Measurements from ENCODE around the gene G3BP2.
"Not testable (repeated sequence)": the region's sequence is repeated elsewhere in the genome, so short reads cannot be mapped to it uniquely, and the experiment has no call there.

The G3BP2 gene

DNA sequence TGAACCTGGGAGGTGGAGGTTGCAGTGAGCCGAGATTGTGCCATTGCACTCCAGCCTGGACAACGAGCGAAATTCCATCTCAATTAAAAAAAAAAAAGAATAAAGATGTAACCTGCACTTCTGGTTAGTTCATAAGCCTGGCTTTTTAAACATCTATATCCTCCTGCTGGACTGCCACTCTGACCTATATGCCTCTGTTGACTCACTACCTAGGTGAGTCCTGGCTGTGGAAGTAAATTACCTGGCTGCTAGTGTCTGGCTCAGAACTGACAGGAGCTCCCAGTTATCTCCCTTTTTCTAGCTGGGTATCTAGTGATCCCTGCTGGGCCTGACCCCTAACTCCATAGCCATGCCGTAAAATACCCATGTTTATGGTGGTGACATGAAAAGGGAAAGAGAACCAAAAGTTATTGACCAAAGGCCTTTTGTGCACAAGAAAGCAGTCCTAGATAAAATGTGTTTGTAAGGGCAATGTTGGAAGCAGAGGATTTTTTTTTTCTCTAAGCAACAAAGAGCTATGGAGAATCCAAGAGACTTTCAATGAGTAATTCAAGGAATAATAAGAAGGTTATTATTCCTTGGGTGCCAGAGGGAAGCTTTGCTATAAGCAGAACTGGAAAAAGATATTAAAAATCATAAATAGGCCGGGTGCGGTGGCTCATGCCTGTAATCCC, 10.4 kb upstream of the G3BP2 start:
- no peak for DNase-seq

DNA sequence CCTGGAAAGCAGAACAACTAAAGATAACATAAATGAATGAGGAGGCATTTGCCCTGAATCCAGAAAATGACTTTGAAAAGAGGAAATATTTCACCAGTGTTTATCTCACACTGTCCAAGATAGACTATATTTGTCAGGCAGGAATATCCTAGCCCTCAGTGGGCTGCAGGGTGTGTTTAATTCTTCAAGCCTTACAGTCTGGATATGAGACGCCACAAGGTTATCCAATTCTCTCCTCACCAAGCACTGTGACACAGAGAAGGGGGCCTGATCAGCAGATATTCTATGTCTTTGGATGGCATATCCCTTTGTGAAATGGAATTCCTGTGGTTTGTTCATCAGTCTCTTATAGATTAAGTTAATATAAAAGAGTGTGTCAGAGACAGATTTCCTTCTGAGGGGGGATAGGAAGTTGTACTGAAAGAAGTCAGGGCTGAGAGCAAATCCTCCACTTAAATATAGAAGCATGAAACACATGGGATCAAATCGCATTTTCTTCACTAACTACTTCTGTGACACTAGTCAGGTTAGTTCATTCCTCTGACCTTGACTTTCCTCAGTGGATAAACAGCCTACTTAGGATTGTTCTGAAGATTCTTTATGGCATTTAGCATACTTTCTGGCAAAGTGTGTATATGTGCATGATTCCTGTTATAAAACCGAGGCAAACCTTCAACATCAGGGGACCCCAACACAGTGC, 6.8 kb upstream of the G3BP2 start:
- no peak for DNase-seq

- DNase-seq: no peak
Observed at GRCh38 chr4:75678965-75679364, 5.8 kb upstream of the G3BP2 start.

DNA sequence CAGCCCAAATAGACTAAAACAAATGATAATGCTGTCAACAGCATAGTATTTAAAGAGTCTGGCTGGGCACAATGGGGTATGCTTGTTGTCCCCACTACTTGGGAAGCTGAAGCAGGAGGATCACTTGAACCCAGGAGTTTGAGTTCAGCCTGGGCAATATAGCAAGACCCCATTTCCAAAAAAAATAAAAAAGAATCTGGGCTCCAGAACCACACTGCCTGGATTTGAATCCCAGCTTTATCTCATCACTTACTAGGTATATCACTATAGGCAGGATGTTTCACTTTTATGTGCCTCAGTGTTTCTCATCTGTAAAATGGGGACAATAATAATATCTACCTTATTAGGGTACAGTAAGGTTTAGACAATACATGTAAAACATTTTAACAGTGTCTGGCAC, 5.3 kb upstream of the G3BP2 start:
- DNase-seq: no peak

DNA sequence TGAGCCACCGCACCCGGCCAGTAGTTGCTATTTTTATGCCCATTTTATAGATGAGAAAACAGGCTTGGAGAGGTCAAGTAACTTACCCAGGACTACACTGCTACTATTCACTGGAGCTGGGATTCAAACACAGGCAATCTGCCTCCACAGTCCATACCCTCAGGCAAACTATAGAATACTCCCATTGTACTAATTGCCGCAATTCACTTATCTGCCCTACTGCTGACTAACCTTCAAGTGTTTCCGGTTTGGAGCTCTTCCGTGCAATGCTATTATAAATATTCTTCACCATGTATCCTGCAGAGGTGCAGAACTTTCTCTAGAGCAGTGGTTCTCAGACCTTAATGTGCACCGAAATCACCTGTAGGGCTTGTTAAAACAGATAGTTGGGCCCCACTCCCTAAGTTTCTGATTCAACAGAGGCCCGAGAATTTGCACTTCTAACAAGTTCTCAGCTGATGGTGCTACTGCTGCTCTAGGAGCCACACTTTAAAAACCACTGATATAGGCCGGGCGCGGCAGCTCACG, 1.9 kb upstream of the G3BP2 start:
- no peak for DNase-seq

- DNase-seq: no peak
Observed at GRCh38 chr4:75673959-75674328, 733 bp upstream of the G3BP2 start.

GRCh38 chr4:75672461-75673026, 667 bp downstream of the G3BP2 start:
- DNase-seq: peak; percentile 68

GRCh38 chr4:75671802-75672421, 1.3 kb downstream of the G3BP2 start:
- no peak for DNase-seq

- no peak for DNase-seq
Observed at GRCh38 chr4:75668596-75668995, 4.6 kb downstream of the G3BP2 start.

DNA sequence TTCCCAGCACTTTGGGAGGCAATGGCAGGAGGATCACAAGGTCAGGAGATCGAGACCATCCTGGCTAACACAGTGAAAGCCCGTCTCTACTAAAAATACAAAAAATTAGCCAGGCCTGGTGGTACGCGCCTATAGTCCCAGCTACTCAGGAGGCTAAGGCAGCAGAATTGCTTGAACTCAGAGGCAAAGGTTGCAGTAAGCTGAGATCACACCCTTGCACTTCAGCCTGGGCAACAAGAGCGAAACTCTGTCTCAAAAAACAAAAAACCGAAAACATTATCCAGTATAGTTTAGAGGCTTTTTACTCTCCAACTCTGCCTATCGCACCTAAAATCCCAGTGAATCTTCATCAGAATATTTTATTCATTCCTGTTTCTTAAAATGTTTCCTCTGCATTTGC, 5.6 kb downstream of the G3BP2 start:
- DNase-seq: not testable (repeated sequence)

DNA sequence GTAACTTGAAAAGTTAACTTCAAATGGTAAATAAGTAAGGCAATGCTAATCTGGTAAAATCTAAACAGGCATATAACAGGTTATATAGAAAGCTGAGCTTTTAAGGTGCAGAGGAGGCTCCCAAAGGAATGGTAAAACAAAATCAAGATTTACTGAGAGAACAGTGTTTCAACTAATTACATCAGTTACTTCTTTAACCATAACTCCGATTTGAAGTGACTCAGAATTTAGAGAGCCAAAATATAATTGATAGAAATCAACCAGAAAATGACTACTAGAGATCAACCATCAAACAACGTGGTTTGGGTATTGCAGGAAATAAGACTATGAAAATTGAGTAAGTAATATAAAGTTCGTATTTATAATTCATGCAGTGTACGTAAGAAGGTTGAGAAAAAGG, 6.9 kb downstream of the G3BP2 start:
- no peak for DNase-seq

- not testable (repeated sequence) for DNase-seq
Observed at GRCh38 chr4:75664604-75665003, 8.6 kb downstream of the G3BP2 start.

GRCh38 chr4:75662626-75663025, 10.6 kb downstream of the G3BP2 start:
- no peak for DNase-seq

- no peak for DNase-seq
Observed at GRCh38 chr4:75660491-75660890, 12.7 kb downstream of the G3BP2 start.

DNA sequence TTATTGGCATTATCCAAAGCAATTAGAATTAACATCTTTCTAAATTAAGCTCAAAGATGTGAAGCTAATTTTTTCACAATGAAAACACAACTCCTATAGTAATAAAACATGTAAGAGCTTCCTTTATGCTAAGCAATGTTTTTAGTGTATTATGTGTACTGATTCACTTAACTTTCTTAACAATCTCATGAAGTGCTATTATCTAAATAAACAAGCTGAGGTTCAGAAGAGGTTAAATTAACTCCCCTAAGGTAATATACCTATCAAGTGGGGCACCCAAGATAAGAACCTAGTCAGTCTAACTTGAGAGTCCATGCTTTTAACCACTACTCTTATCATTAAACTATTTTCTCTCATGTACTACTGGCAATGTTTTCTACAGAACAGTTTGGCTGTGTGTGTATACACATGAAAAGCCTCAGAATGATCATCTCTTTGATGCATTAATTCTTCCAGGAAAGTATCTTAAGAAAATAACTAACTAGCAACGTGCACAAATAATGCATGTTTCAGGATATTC, 13.6 kb downstream of the G3BP2 start:
- no peak for DNase-seq

GRCh38 chr4:75658876-75659275, 14.3 kb downstream of the G3BP2 start:
- DNase-seq: no peak

- DNase-seq: no peak
Observed at GRCh38 chr4:75655562-75655961, 17.6 kb downstream of the G3BP2 start.

DNA sequence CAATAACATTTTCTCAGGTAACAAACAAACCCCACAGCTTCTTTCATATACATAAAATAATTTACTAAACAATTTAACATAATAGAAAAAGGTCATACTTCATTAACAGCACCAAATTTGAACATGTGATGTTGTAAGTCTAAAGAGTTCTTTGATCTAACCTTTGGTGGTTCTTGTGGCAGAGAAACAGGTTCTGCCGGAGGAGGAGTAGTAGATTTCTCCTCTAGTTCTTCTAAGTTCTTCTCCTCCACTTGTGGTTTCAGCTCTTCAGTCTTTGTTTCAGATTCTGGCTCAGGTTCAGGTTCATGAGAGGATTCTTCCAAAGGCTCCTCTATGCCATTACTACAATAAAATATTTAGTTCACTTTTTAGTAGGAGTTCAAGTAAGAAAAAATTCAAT, 18.3 kb downstream of the G3BP2 start:
- DNase-seq: no peak

DNA sequence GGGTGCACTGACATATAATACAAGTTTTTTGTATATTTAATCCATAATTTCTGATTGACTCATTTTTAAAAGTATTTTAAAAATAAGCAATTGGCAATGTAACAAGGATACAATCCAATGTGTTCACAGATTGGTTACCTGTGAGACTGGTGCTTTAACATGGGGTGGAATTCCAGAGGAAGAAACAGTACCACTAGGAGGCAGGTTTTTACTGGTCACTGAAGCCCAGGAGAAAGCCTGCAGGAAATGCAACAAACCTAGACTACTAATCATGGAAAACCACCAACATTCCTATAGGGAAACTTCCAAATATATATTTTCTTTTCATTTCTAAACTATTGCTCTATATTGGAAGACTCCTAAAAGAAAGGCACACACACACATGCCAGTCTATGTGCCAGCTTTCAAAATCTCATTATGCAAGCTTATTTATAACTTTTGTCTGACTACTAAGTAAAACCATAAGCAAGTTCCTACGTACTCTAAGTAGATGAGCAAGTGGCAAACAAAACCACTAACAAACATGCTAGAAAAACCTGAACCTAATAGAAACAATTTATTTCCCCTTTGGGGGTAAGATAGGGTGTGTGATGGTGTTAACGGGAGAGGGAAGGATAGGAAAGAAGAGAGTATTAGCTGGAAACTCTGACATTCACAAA, 19.2 kb downstream of the G3BP2 start:
- DNase-seq: no peak

DNA sequence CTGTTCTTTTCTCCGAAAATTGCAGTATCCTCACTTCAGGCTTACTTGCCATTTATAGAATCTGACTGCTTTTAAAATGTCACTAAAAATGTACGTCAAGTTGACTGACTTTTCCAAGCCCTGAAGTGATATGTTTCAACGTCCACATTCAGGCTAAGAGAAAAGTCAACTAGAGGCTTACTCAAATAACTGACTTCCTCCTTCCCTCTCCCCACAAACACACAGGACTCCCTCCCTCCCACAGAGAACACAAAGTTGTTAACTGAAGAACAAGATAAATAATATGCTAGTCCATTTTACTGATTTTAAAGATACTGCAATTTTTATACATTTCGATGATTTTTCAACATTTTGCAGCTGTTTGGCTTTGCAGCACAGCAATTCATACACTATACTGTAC, 29.1 kb downstream of the G3BP2 start:
- DNase-seq: no peak

GRCh38 chr4:75643651-75644050, 29.6 kb downstream of the G3BP2 start:
- no peak for DNase-seq

DNA sequence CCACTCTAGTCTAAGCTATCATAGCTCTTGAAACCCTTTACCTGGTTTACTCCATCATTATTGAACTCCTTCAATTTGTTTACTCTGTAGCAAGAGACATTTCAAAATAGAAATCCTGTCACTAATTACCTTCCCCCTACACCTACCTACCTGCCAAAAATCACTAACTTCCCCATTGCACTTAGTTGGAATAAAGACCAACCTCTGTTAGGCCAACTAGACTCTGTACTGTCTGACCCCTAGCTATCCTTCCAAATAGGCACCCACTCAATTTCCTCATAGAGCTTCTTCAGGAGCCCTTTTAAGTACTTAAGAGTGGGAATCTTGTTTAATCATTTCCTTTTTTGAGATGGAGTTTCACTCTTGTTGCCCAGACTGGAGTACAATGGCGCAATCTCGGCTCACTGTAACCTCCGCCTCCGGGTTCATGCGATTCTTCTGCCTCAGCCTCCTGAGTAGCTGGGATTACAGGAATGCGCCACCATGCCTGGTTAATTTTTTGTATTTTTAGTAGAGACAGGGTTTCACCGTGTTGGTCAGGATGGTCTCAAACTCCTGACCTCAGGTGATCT, 34.0 kb downstream of the G3BP2 start:
- no peak for DNase-seq

GRCh38 chr4:75637827-75638226, 35.4 kb downstream of the G3BP2 start:
- no peak for DNase-seq

All from NK-92 treated with Interleukin-12 subunit alpha and Interleukin-12 subunit beta, amount 100 ng/mL, for 24 hours (cell line).